SK-N-MC (cell line): ENCODE measurements around the gene SLC25A22.

ENCODE experiments used
- EZH2 ChIP-seq: fragments of 200-600 bp; sonication (generic); IDR thresholded peaks from one replicate; pipeline ENCODE4 v1.6.1; 2017; ENCODE audit warnings: antibody characterized with exemption
- POLR2AphosphoS5 ChIP-seq: IDR thresholded peaks from 2 replicates; pipeline ENCODE4 v1.6.1; 2012; ENCODE audit warnings: mild to moderate bottlenecking, low read depth, low read length, borderline replicate concordance

GRCh38 chr11:771617-772204 lies 26.4 kb downstream of the SLC25A22 start:
- TF ChIP-seq POLR2AphosphoS5, result no peak
- no peak for TF ChIP-seq EZH2
